ENCODE measurements around the gene TMEM132C. TPM values are rescaled to one million over a fixed set of nuclear protein-coding genes. Genes with fewer than 3 reads are reported as not detected.

The TMEM132C gene
- total and polyA plus RNA-seq, 4 donors: 0.05 to 0.08 (median 0.05) TPM; not detected in 1

DNA sequence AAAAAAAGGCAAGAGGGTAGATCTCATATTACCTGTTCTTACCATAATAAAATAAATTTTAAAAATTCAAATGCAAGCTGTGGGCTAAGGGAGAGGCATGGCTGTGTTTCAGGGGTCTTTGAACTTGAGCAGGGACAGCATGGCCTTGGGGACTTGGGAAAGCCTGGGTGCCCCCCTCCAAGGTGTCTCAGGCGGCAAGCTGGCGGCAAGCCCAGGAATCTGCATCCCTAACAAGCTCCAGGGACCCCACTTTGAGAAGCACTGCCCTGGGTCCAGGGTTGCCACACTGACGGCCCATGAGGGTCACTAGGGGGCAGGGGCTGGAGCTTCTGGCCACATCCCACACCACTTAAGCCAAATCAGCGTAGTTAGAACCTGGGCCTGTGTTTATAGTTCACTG lies 363.0 kb downstream of the TMEM132C start:
- Histone ChIP-seq H3K4me3 (ENCODE audit: low read depth in 1 of 3, low read length in 3 of 3) (no peak overlapping the region), H3K4me1 (ENCODE audit: control insufficient read depth in 4 of 4, insufficient read depth in 4 of 4, low read length in 3 of 4) (no peaks in the 10 kb centered on the region), H3K9me3 (ENCODE audit: control insufficient read depth in 4 of 4, low read length in 3 of 4) (peaks cover 0 to 4% (median under 1%) of the 10 kb centered on the region in 4 donors), H3K27me3 (ENCODE audit: control insufficient read depth in 4 of 4, insufficient read depth in 4 of 4, low read length in 3 of 4) (peaks cover 0 to 6% (median 0%) of the 10 kb centered on the region in 4 donors), H3K27ac (ENCODE audit: low read depth in 1 of 2, low read length in 2 of 2) (no peak overlapping the region), H3K36me3 (ENCODE audit: control insufficient read depth in 4 of 4, insufficient read depth in 3 of 4, low read depth in 1 of 4, low read length in 3 of 4) (no peaks in the 10 kb centered on the region), H3K9ac (ENCODE audit: low read depth in 1 of 2, low read length in 2 of 2) (no peak overlapping the region)
- no peak for DNase-seq (ENCODE audit: low spot score)
- TF ChIP-seq ATF3 (IDR thresholded peaks at IDR 0.05) (no peak), RAD21 (IDR thresholded peaks at IDR 0.05) (no peak), RXRA (IDR thresholded peaks at IDR 0.05) (no peak), MAX (IDR thresholded peaks at IDR 0.05) (no peak), FOXA1 (IDR thresholded peaks at IDR 0.05) (no peak), REST (IDR thresholded peaks at IDR 0.05) (no peak), NR2F2 (IDR thresholded peaks at IDR 0.05) (no peak)
- TF ChIP-seq, protein P1, sequence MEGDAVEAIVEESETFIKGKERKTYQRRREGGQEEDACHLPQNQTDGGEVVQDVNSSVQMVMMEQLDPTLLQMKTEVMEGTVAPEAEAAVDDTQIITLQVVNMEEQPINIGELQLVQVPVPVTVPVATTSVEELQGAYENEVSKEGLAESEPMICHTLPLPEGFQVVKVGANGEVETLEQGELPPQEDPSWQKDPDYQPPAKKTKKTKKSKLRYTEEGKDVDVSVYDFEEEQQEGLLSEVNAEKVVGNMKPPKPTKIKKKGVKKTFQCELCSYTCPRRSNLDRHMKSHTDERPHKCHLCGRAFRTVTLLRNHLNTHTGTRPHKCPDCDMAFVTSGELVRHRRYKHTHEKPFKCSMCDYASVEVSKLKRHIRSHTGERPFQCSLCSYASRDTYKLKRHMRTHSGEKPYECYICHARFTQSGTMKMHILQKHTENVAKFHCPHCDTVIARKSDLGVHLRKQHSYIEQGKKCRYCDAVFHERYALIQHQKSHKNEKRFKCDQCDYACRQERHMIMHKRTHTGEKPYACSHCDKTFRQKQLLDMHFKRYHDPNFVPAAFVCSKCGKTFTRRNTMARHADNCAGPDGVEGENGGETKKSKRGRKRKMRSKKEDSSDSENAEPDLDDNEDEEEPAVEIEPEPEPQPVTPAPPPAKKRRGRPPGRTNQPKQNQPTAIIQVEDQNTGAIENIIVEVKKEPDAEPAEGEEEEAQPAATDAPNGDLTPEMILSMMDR (IDR thresholded peaks at IDR 0.05; ENCODE audit: low read depth, low read length, missing input control): no peak
- 71% methylated on average over 4 of the region's 4 CpGs for WGBS

DNA sequence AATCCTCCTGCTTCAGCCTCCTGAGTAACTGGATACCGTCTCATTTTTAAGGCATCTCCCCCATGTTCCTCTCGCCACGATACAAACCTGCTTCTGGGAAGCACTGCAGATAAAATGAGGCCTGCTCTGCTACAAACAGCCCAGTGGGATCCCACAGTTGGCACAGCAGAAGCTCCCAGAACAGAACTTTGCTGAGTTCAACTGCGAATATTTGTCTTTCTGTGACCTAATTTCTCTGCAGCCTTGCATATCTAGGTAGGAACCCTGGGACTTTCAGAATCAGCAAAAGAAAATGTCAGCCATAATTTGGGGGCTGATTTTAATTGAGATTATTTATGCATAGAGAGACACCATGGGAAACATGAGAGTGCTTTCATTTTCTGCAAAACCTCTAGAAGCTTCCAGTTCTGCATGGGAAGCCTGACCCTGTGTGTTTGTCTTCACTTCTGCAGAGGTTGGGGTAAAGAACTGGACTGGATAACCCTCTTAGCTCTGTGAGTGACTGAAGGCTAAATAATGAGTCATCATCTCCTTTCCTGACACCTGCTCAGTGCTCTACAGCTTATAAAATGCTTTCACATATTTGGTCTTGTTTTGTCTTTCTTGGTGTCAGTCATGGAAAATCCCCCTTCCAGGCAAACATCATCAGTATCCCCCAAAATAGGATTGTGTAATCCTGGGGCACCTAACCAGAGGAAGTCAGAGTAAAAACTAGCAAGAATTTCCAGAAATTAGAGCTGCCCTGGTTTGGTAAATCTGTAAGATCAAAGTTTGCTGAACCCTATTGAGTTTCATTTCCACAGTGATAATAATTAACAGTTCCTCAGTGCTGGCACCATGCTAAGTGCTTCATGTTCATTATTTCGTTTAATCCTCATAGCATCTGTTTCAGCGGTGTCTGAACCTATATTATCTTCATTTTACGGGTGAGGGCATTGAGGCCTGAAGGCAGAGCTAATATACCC lies 371.0 kb downstream of the TMEM132C start:
- peak overlapping the region in 1 of 2 donors; percentile 76 for H3K27ac ChIP-seq (ENCODE audit: low read depth in 1 of 2, low read length in 2 of 2)

More for the DNA sequence above, 371.0 kb downstream of the TMEM132C start:
- H3K4me3 ChIP-seq (ENCODE audit: low read depth in 1 of 3, low read length in 3 of 3): no peak overlapping the region
- H3K36me3 ChIP-seq (ENCODE audit: control insufficient read depth in 4 of 4, insufficient read depth in 3 of 4, low read depth in 1 of 4, low read length in 3 of 4): no peaks in the 10 kb centered on the region
- no peak for DNase-seq (ENCODE audit: low spot score)
- WGBS: 64% methylated on average over 7 of the region's 7 CpGs
- H3K27me3 ChIP-seq (ENCODE audit: control insufficient read depth in 4 of 4, insufficient read depth in 4 of 4, low read length in 3 of 4): no peaks in the 10 kb centered on the region
- TF ChIP-seq HNF4A (conservative IDR thresholded peaks at IDR 0.05) (peak in 1 of 2 donors; percentile 37), EGR1 (IDR thresholded peaks at IDR 0.05; ENCODE audit: low read depth in 2 of 2) (no peak), RXRA (IDR thresholded peaks at IDR 0.05) (peak in 1 of 2 donors; percentile 39), HNF4G (IDR thresholded peaks at IDR 0.05) (no peak), MAX (IDR thresholded peaks at IDR 0.05) (no peak), SP1 (IDR thresholded peaks at IDR 0.05) (no peak), JUND (IDR thresholded peaks at IDR 0.05) (peak in 1 of 2 donors; percentile 42), TAF1 (conservative IDR thresholded peaks at IDR 0.05) (no peak), YY1 (IDR thresholded peaks at IDR 0.05) (no peak)
- TF ChIP-seq, protein P1 (IDR thresholded peaks at IDR 0.05; ENCODE audit: low read depth, low read length, missing input control): no peak
- TF ChIP-seq, protein P2, sequence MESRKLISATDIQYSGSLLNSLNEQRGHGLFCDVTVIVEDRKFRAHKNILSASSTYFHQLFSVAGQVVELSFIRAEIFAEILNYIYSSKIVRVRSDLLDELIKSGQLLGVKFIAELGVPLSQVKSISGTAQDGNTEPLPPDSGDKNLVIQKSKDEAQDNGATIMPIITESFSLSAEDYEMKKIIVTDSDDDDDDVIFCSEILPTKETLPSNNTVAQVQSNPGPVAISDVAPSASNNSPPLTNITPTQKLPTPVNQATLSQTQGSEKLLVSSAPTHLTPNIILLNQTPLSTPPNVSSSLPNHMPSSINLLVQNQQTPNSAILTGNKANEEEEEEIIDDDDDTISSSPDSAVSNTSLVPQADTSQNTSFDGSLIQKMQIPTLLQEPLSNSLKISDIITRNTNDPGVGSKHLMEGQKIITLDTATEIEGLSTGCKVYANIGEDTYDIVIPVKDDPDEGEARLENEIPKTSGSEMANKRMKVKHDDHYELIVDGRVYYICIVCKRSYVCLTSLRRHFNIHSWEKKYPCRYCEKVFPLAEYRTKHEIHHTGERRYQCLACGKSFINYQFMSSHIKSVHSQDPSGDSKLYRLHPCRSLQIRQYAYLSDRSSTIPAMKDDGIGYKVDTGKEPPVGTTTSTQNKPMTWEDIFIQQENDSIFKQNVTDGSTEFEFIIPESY (IDR thresholded peaks at IDR 0.05): no peak
- peaks cover 0 to 3% (median under 1%) of the 10 kb centered on the region in 4 donors for H3K9me3 ChIP-seq (ENCODE audit: control insufficient read depth in 4 of 4, low read length in 3 of 4)
- H3K9ac ChIP-seq (ENCODE audit: low read depth in 1 of 2, low read length in 2 of 2): no peak overlapping the region
- H3K4me1 ChIP-seq (ENCODE audit: control insufficient read depth in 4 of 4, insufficient read depth in 4 of 4, low read length in 3 of 4): peaks cover 0 to 14% (median 2%) of the 10 kb centered on the region in 4 donors

All from liver (tissue), 9 donors.